DMS153 (cell line): ENCODE measurements around the gene SEC16B.

Experiments
- DNase-seq: peaks from one replicate; lab custom pipeline; 2025; lab: John Stamatoyannopoulos, UW

The SEC16B gene

GRCh38 chr1:177940682-177941081 lies 29.2 kb downstream of the SEC16B start:
- no peak for DNase-seq

GRCh38 chr1:177937931-177938330 lies 31.9 kb downstream of the SEC16B start:
- DNase-seq = no peak

GRCh38 chr1:177937174-177937770 lies 32.6 kb downstream of the SEC16B start:
- no peak for DNase-seq

GRCh38 chr1:177935638-177936415 lies 34.0 kb downstream of the SEC16B start:
- DNase-seq = no peak

- DNase-seq = no peak
These were observed 34.9 kb downstream of the SEC16B start for GRCh38 chr1:177934927-177935326.

GRCh38 chr1:177934461-177934860 lies 35.4 kb downstream of the SEC16B start:
- DNase-seq = no peak

- no peak for DNase-seq
These were observed 36.0 kb downstream of the SEC16B start for GRCh38 chr1:177933881-177934280.

- no peak for DNase-seq
These were observed 37.7 kb downstream of the SEC16B start for GRCh38 chr1:177932123-177932522.

- DNase-seq = no peak
These were observed 40.9 kb downstream of the SEC16B start for GRCh38 chr1:177928952-177929351.

- DNase-seq = no peak
These were observed 41.7 kb downstream of the SEC16B start for GRCh38 chr1:177928194-177928593.

GRCh38 chr1:177927021-177927596 lies 42.7 kb downstream of the SEC16B start:
- DNase-seq = no peak

GRCh38 chr1:177926201-177926600 lies 43.7 kb downstream of the SEC16B start:
- no peak for DNase-seq

GRCh38 chr1:177925006-177925405 lies 44.9 kb downstream of the SEC16B start:
- DNase-seq = no peak

- DNase-seq = no peak
These were observed 46.4 kb downstream of the SEC16B start for GRCh38 chr1:177923441-177923840.

GRCh38 chr1:177922209-177922608 lies 47.6 kb downstream of the SEC16B start:
- no peak for DNase-seq

GRCh38 chr1:177921590-177921989 lies 48.3 kb downstream of the SEC16B start:
- no peak for DNase-seq

GRCh38 chr1:177920091-177920490 lies 49.8 kb downstream of the SEC16B start:
- no peak for DNase-seq

GRCh38 chr1:177915641-177916040 lies 54.2 kb downstream of the SEC16B start:
- no peak for DNase-seq

GRCh38 chr1:177914603-177915002 lies 55.3 kb downstream of the SEC16B start:
- no peak for DNase-seq

GRCh38 chr1:177913762-177914540 lies 55.9 kb downstream of the SEC16B start:
- DNase-seq = no peak

- no peak for DNase-seq
These were observed 56.9 kb downstream of the SEC16B start for GRCh38 chr1:177912991-177913390.

GRCh38 chr1:177909416-177909815 lies 60.4 kb downstream of the SEC16B start:
- no peak for DNase-seq

GRCh38 chr1:177907000-177907399 lies 62.9 kb downstream of the SEC16B start:
- no peak for DNase-seq
